CD4-positive, alpha-beta T cell treated with Interleukin-6 at 100 ng/mL for 8 hours (primary cell): Measurements from ENCODE around the gene NLRX1.
"Not testable (repeated sequence)": the region's sequence is repeated elsewhere in the genome, so short reads cannot be mapped to it uniquely, and the experiment has no call there.

ENCODE experiments used
- DNase-seq: peaks from one replicate; pipeline ENCODE4 v3.0.0-alpha.2; 2020; ENCODE audit warnings: mixed read lengths, low spot score

The NLRX1 gene

DNA sequence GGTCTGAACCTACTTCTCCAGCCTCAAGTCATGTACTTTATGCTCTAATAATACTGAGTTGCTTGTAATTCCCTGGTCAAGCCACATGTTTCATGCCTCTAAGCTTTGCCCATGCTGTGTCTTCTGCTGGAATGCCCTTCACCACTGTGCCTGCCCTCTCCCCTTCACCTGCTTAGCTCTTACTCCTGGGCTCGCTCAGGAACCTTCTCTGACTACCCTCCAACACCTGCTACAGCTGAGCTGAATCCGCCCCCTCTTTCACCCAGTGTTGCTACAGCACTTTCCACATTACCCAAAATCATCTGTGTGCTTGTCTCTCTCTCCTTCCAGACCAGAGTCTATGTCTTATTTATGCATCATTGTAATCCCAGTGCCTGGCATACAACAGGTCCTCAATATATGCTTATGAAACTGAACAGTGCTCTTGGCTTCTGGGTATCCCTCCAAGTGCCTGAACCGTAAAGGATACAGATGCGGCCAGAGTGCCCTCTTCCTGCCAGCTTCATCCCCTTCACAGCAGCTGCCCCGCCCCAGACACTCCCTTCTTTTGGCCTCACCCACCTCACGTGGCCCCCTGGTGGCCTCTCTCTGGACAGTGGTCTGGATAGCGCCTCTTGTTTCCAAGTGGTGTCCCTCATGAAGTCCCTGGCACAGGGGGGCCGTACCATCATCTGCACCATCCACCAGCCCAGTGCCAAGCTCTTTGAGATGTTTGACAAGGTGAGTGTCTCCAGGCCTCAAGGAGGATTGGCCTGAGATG lies 12.6 kb upstream of the NLRX1 start:
- DNase-seq, result no peak

DNA sequence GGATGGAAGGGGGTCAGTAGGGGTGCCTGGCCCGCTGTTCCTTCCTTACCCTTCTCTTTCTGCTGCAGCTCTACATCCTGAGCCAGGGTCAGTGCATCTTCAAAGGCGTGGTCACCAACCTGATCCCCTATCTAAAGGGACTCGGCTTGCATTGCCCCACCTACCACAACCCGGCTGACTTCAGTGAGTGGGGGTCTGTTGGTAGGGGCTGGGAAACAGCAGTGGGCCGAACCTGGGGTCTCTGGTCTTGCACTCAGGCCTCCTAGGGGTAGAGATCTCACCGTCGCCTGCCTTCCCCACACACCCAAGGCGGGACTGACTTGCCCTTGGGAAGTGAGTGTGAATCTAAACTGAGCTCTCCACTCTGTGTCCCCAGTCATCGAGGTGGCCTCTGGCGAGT lies 12.0 kb upstream of the NLRX1 start:
- DNase-seq, result no peak

DNA sequence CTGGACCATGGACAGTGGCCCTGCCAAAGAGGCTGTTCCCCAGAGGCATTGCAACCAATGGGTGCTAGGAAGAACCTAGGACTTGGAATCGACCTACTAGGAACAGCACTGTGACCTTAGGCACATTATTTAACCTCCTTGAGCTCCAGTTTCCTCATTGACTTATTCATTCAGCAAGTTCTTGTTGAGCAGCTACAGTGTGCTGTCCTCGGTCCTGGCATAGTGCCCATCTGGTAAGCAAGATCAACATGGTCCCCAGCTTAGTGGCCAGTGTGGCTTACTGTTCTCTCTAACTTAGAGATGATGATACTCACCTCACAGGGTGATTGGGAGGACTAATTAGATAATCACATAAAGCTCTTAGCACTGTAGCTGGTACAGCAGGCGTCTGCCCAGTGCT lies 11.5 kb upstream of the NLRX1 start:
- DNase-seq, result no peak

DNA sequence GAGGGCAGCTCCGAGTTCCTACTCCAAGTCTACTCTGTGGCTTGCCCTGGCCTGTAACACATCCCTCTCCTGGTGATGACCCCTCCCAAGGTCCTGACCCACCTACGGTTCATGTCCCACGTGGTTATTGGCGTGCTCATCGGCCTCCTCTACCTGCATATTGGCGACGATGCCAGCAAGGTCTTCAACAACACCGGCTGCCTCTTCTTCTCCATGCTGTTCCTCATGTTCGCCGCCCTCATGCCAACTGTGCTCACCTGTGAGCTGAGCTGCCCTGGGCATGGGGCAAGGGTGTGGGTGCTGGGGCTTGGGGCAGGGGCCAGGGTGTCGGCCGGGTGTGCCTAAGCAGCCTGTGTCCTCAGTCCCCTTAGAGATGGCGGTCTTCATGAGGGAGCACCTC lies 10.1 kb upstream of the NLRX1 start:
- DNase-seq, result no peak

GRCh38 chr11:119160151-119160550 lies 8.4 kb upstream of the NLRX1 start:
- no peak for DNase-seq

DNA sequence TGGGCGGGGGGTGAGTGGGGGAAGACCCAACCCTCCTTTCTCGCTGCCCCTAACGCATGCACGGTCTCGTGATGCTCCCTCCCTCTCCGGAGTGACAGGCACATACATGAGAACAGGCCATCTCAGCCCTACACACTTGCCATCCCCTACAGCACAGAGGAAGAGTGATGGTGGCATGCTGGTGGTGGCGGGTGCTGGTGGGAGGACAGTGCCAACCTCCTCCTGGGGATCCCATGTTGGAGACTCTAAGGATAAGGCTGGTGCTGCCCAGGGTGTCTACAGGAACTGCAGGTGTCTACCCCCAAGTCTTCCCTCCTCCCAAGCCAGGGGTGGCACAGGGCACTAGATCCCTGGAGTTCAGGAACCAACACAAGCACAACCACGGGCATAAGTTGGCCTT lies 6.7 kb upstream of the NLRX1 start:
- no peak for DNase-seq

GRCh38 chr11:119166368-119167076 lies 2.0 kb upstream of the NLRX1 start:
- DNase-seq, result no peak

DNA sequence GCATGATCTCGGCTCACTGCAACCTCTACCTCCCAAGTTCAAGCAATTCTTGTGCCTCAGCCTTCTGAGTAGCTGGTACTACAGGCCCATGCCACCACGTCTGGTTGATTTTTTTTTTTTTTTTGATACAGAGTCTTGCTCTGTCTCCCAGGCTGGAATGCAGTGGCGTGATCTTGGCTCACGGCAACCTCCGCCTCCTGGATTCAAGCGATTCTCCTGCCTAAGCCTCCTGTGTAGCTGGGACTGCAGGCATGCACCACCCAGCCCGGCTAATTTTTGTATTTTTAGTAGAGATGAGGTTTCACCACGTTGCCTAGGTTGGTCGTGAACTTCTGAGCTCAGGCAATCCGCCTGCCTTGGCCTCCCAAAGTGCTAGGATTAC lies 1.5 kb upstream of the NLRX1 start:
- DNase-seq, result not testable (repeated sequence)

DNA sequence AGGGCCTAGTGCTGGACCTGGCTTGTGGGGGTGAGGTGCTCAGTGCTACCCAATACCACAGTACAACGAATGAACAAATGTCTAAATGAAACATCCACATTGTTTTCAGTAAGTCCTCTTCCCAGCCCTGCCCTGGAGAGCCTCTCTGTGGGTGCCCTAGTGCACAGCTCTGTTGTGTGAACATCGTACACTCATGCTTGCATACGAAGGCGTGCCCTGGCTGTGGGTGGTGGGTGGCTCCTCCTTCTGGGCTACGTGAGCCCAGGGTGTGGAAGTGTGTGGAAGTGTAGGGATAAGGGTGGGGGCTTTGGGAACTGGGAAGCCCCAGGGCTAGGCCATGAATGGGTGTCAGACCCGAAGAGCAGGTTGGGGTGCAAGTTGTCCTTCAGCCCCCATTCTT lies 592 bp upstream of the NLRX1 start:
- no peak for DNase-seq

GRCh38 chr11:119169282-119169719 lies 776 bp downstream of the NLRX1 start:
- no peak for DNase-seq

GRCh38 chr11:119172513-119172912 lies 4.0 kb downstream of the NLRX1 start:
- no peak for DNase-seq

DNA sequence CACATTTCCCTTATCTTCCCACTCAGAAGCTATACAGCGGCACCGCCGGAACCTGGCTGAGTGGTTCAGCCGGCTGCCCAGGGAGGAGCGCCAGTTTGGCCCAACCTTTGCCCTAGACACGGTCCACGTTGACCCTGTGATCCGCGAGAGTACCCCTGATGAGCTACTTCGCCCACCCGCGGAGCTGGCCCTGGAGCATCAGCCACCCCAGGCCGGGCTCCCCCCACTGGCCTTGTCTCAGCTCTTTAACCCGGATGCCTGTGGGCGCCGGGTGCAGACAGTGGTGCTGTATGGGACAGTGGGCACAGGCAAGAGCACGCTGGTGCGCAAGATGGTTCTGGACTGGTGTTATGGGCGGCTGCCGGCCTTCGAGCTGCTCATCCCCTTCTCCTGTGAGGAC lies 4.9 kb downstream of the NLRX1 start:
- DNase-seq, result no peak

- DNase-seq, result no peak
Observed at GRCh38 chr11:119175493-119176077, 7.1 kb downstream of the NLRX1 start.

GRCh38 chr11:119178166-119178680 lies 9.7 kb downstream of the NLRX1 start:
- DNase-seq, result no peak

DNA sequence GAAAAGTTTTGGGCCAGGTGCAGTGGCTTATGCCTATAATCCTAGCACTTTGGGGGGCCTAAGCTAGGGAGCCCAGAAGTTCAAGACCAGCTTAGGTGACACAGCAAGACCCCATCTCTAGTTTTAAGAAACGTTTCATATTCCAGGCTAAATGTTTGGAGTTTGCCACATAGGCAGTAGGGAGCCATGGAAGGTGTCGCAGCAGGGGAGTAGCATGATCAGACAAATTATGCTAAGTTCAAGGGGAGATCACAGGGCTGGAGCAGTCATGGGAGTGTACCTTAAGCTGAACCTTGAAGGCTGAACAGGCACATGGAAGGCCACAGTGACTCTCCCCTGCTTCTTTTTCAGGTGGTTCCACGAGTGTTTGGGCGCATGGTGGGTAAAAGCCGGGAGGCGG lies 10.8 kb downstream of the NLRX1 start:
- DNase-seq, result no peak

GRCh38 chr11:119179983-119180382 lies 11.5 kb downstream of the NLRX1 start:
- no peak for DNase-seq

GRCh38 chr11:119180729-119181676 lies 12.5 kb downstream of the NLRX1 start:
- DNase-seq, result no peak

DNA sequence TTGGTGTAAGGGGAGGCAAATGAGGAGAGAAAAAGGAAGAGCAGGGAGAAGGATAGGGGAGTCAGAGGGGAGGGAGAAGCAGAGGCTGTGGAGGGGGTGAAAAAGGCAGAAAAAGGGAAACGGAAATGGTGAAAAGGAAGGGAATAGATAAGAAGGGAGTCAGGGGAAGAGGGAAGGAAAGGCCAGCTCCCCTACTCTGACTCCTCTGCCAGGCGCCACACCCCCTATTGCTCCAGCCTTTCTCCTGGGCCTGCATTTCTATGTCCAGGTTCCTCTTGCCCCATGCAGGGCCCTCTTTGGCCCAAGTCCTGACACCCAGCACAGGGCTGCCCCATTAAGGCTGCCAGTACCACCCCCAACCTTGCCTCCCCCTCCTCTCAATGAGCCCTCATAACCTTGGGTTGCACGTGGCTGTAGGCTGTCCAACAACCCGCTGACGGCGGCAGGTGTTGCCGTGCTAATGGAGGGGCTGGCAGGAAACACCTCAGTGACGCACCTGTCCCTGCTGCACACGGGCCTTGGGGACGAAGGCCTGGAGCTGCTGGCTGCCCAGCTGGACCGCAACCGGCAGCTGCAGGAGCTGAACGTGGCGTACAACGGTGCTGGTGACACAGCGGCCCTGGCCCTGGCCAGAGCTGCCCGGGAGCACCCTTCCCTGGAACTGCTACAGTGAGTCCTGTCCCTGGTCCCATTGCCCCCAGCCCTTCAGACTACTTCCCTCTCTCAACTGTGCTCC lies 13.3 kb downstream of the NLRX1 start:
- DNase-seq, result no peak

- DNase-seq, result not testable (repeated sequence)
Observed at GRCh38 chr11:119184399-119184798, 15.9 kb downstream of the NLRX1 start.

- DNase-seq, result no peak
Observed at GRCh38 chr11:119185981-119186634, 17.6 kb downstream of the NLRX1 start.
